ENCODE data around the gene APOH. TPM values are rescaled to one million over a fixed set of nuclear protein-coding genes. Genes with fewer than 3 reads are reported as not detected.

The APOH gene
- total RNA-seq (1 to 10 TPM in 1 of 4 donors, not detected in 3; 1.3 TPM), polyA plus RNA-seq (0.11 TPM)
- long read RNA-seq, donor 1: 0 reads
- long read RNA-seq, donor 2: 0 reads
- long read RNA-seq, donor 3: 0 reads
- long read RNA-seq, donor 4: 0 reads

GRCh38 chr17:66228887-66229782 is at the start of gene APOH:
Gene APOH (minus strand): TSS chr17:66229415. CDS start chr17:66229379, 36 bp downstream.
- 90% methylated on average over 20 of the region's 20 CpGs for WGBS
- no peak within 1 kb of the TSS for H3K27ac ChIP-seq (ENCODE audit: low read length)
- H3K27me3 ChIP-seq (ENCODE audit: control insufficient read depth, insufficient read depth): no peaks in the 10 kb centered on the region
- intact Hi-C loops (cut with DNase I): no loop called here
- DNase-seq (no peak), ATAC-seq (no peak)
- no peaks in the 10 kb centered on the region for H3K4me1 ChIP-seq (ENCODE audit: control insufficient read depth, insufficient read depth, low read length)
- H3K9me3 ChIP-seq (ENCODE audit: control insufficient read depth, low read length): no peaks in the 10 kb centered on the region
- no peak within 1 kb of the TSS for H3K4me3 ChIP-seq (ENCODE audit: low read length)

- ATAC-seq: no peak
- no peak overlapping the region for H3K4me3 ChIP-seq (ENCODE audit: low read length)
- H3K9me3 ChIP-seq (ENCODE audit: control insufficient read depth, low read length): no peaks in the 10 kb centered on the region
- intact Hi-C loops (cut with DNase I): no loop called here
- DNase-seq: no peak
- 91% methylated on average over 2 of the region's 2 CpGs for WGBS
- H3K4me1 ChIP-seq (ENCODE audit: control insufficient read depth, insufficient read depth, low read length): no peaks in the 10 kb centered on the region
- H3K27me3 ChIP-seq (ENCODE audit: control insufficient read depth, insufficient read depth): no peaks in the 10 kb centered on the region
- no peak overlapping the region for H3K27ac ChIP-seq (ENCODE audit: low read length)
Observed at GRCh38 chr17:66277191-66277590, 48.0 kb upstream of the APOH start.

- peak; percentile 47 to 59 for ATAC-seq
- Histone ChIP-seq H3K27ac (ENCODE audit: low read length) (no peak overlapping the region), H3K9me3 (ENCODE audit: control insufficient read depth, low read length) (no peaks in the 10 kb centered on the region), H3K4me1 (ENCODE audit: control insufficient read depth, insufficient read depth, low read length) (no peaks in the 10 kb centered on the region), H3K27me3 (ENCODE audit: control insufficient read depth, insufficient read depth) (no peaks in the 10 kb centered on the region), H3K4me3 (ENCODE audit: low read length) (no peak overlapping the region)
- no peak for DNase-seq
- 66% methylated on average over 3 of the region's 3 CpGs for WGBS
- intact Hi-C loops (cut with DNase I): no loop called here
Observed at GRCh38 chr17:66276328-66276937, 47.2 kb upstream of the APOH start.

- Histone ChIP-seq H3K27me3 (ENCODE audit: control insufficient read depth, insufficient read depth) (no peaks in the 10 kb centered on the region), H3K9me3 (ENCODE audit: control insufficient read depth, low read length) (no peaks in the 10 kb centered on the region), H3K27ac (ENCODE audit: low read length) (no peak overlapping the region), H3K4me1 (ENCODE audit: control insufficient read depth, insufficient read depth, low read length) (no peaks in the 10 kb centered on the region), H3K4me3 (ENCODE audit: low read length) (no peak overlapping the region)
- 65% methylated on average over 6 of the region's 6 CpGs for WGBS
- intact Hi-C loops (cut with DNase I): no loop called here
- DNase-seq: peak in 1 of 3 donors; percentile 22
- ATAC-seq: peak; percentile 22 to 82
Observed at GRCh38 chr17:66275651-66276050, 46.4 kb upstream of the APOH start.

- Histone ChIP-seq H3K27ac (ENCODE audit: low read length) (no peak overlapping the region), H3K27me3 (ENCODE audit: control insufficient read depth, insufficient read depth) (no peaks in the 10 kb centered on the region), H3K4me1 (ENCODE audit: control insufficient read depth, insufficient read depth, low read length) (no peaks in the 10 kb centered on the region), H3K4me3 (ENCODE audit: low read length) (no peak overlapping the region), H3K9me3 (ENCODE audit: control insufficient read depth, low read length) (no peaks in the 10 kb centered on the region)
- ATAC-seq (no peak), DNase-seq (no peak)
- intact Hi-C loops (cut with DNase I): no loop called here
Observed at GRCh38 chr17:66273586-66273848, 44.3 kb upstream of the APOH start.

- no peaks in the 10 kb centered on the region for H3K4me1 ChIP-seq (ENCODE audit: control insufficient read depth, insufficient read depth, low read length)
- no peak overlapping the region for H3K4me3 ChIP-seq (ENCODE audit: low read length)
- DNase-seq (no peak), ATAC-seq (peak; percentile 33 to 50)
- no peaks in the 10 kb centered on the region for H3K9me3 ChIP-seq (ENCODE audit: control insufficient read depth, low read length)
- H3K27ac ChIP-seq (ENCODE audit: low read length): no peak overlapping the region
- no peaks in the 10 kb centered on the region for H3K27me3 ChIP-seq (ENCODE audit: control insufficient read depth, insufficient read depth)
- intact Hi-C loops (cut with DNase I): no loop called here
- 50% methylated on average over 5 of the region's 5 CpGs for WGBS
Observed at GRCh38 chr17:66272811-66273585, 43.8 kb upstream of the APOH start.

GRCh38 chr17:66271512-66271911 is 42.3 kb upstream of the APOH start:
- DNase-seq (no peak), ATAC-seq (no peak)
- Histone ChIP-seq H3K4me1 (ENCODE audit: control insufficient read depth, insufficient read depth, low read length) (no peaks in the 10 kb centered on the region), H3K27me3 (ENCODE audit: control insufficient read depth, insufficient read depth) (no peaks in the 10 kb centered on the region), H3K4me3 (ENCODE audit: low read length) (no peak overlapping the region), H3K27ac (ENCODE audit: low read length) (no peak overlapping the region), H3K9me3 (ENCODE audit: control insufficient read depth, low read length) (no peaks in the 10 kb centered on the region)
- WGBS: 95% methylated on average over 3 of the region's 3 CpGs
- intact Hi-C loops (cut with DNase I): no loop called here

GRCh38 chr17:66270106-66270505 is 40.9 kb upstream of the APOH start:
- ATAC-seq (no peak), DNase-seq (no peak)
- Histone ChIP-seq H3K9me3 (ENCODE audit: control insufficient read depth, low read length) (no peaks in the 10 kb centered on the region), H3K27me3 (ENCODE audit: control insufficient read depth, insufficient read depth) (no peaks in the 10 kb centered on the region), H3K4me3 (ENCODE audit: low read length) (no peak overlapping the region), H3K4me1 (ENCODE audit: control insufficient read depth, insufficient read depth, low read length) (no peaks in the 10 kb centered on the region), H3K27ac (ENCODE audit: low read length) (no peak overlapping the region)
- intact Hi-C loops (cut with DNase I): no loop called here
- 84% methylated on average over 2 of the region's 2 CpGs for WGBS

GRCh38 chr17:66268247-66268927 is 39.2 kb upstream of the APOH start:
- WGBS: 69% methylated on average over 8 of the region's 8 CpGs
- H3K9me3 ChIP-seq (ENCODE audit: control insufficient read depth, low read length): no peaks in the 10 kb centered on the region
- DNase-seq (peak in 1 of 3 donors; percentile 32), ATAC-seq (no peak)
- intact Hi-C loops (cut with DNase I): no loop called here
- no peak overlapping the region for H3K27ac ChIP-seq (ENCODE audit: low read length)
- H3K4me3 ChIP-seq (ENCODE audit: low read length): no peak overlapping the region
- H3K27me3 ChIP-seq (ENCODE audit: control insufficient read depth, insufficient read depth): no peaks in the 10 kb centered on the region
- H3K4me1 ChIP-seq (ENCODE audit: control insufficient read depth, insufficient read depth, low read length): no peaks in the 10 kb centered on the region

GRCh38 chr17:66264696-66265095 is 35.5 kb upstream of the APOH start:
- ATAC-seq: no peak
- 88% methylated on average over 5 of the region's 5 CpGs for WGBS
- no peaks in the 10 kb centered on the region for H3K4me1 ChIP-seq (ENCODE audit: control insufficient read depth, insufficient read depth, low read length)
- no peak for DNase-seq
- H3K4me3 ChIP-seq (ENCODE audit: low read length): no peak overlapping the region
- intact Hi-C loops (cut with DNase I): no loop called here
- no peak overlapping the region for H3K27ac ChIP-seq (ENCODE audit: low read length)
- H3K9me3 ChIP-seq (ENCODE audit: control insufficient read depth, low read length): no peaks in the 10 kb centered on the region
- H3K27me3 ChIP-seq (ENCODE audit: control insufficient read depth, insufficient read depth): no peaks in the 10 kb centered on the region

Data from right cardiac atrium (tissue), 5 donors.